Measurements from ENCODE around the gene SH2D1B. TPM values are rescaled to one million over a fixed set of nuclear protein-coding genes. Genes with fewer than 3 reads are reported as not detected.
A peak's percentile ranks its signal among the peaks of the same experiment; 100 is the strongest.

The SH2D1B gene
- total RNA-seq, 1 experiment from 2014 or later, result not detected

GRCh38 chr1:162349635-162350330 is 62.2 kb downstream of the SH2D1B start:
- Mint-ChIP-seq H3K4me3 (ENCODE audit: low read depth, unreplicated experiment) (peak overlapping the region; percentile 7), H3K27ac (ENCODE audit: unreplicated experiment) (peak overlapping the region; percentile 45), H3K36me3 (ENCODE audit: insufficient read depth, unreplicated experiment) (peaks cover 5% of the 10 kb centered on the region), H3K9me3 (ENCODE audit: low read depth, unreplicated experiment) (no peaks in the 10 kb centered on the region), H3K4me1 (ENCODE audit: low read depth, unreplicated experiment) (peaks cover 51% of the 10 kb centered on the region), H3K27me3 (ENCODE audit: unreplicated experiment) (no peaks in the 10 kb centered on the region)
- CTCF ChIA-PET, result interaction anchor here (0.7 to 1.0 kb wide), 2 partner anchors 31 to 294 kb away, joined by 3 read pairs; partner anchors contain the start of gene C1orf226
- DNase-seq, result peak; percentile 17
- no TSS peak for BruUV-seq (replicated peaks)
- intact Hi-C loops (cut with micrococcal nuclease; ENCODE audit: unreplicated experiment), result loop anchor here (5.0 to 10.0 kb wide), 2 partner anchors 62 to 155 kb away; no protein-coding TSS in a partner anchor
- no peak for TF ChIP-seq CTCF (IDR thresholded peaks at IDR 0.05; ENCODE audit: unreplicated experiment)

- no peaks in the 10 kb centered on the region for H3K27me3 Mint-ChIP-seq (ENCODE audit: unreplicated experiment)
- peaks cover 51% of the 10 kb centered on the region for H3K4me1 Mint-ChIP-seq (ENCODE audit: low read depth, unreplicated experiment)
- BruUV-seq (replicated peaks), result no TSS peak
- CTCF ChIA-PET, result interaction anchor here (0.7 to 1.4 kb wide), 3 partner anchors 9 to 43 kb away, joined by 4 read pairs; no protein-coding TSS in a partner anchor
- no peak for TF ChIP-seq CTCF (IDR thresholded peaks at IDR 0.05; ENCODE audit: unreplicated experiment)
- no peak overlapping the region for H3K27ac Mint-ChIP-seq (ENCODE audit: unreplicated experiment)
- no peak overlapping the region for H3K4me3 Mint-ChIP-seq (ENCODE audit: low read depth, unreplicated experiment)
- intact Hi-C loops (cut with micrococcal nuclease; ENCODE audit: unreplicated experiment), result loop anchor here (2.0 to 5.0 kb wide), 2 partner anchors 60 to 290 kb away; no protein-coding TSS in a partner anchor
- DNase-seq, result peak; percentile 13
- H3K36me3 Mint-ChIP-seq (ENCODE audit: insufficient read depth, unreplicated experiment), result no peaks in the 10 kb centered on the region
- no peaks in the 10 kb centered on the region for H3K9me3 Mint-ChIP-seq (ENCODE audit: low read depth, unreplicated experiment)
These were observed 64.7 kb downstream of the SH2D1B start for GRCh38 chr1:162347281-162347680.

Other genes with a start within 250 kb of the SH2D1B start
- not detected in 2 replicates for gene SPATA46, start 35.3 kb downstream of the SH2D1B start, total RNA-seq (2022)
- 10.5 and 14.1 TPM in 2 replicates for gene C1orf226, start 30.4 kb downstream of the SH2D1B start, total RNA-seq (2022)
- 87.8 and 98.1 TPM in 2 replicates for gene UHMK1, start 85.7 kb upstream of the SH2D1B start, total RNA-seq (2022)
- 40.8 and 47.2 TPM in 2 replicates for gene UAP1, start 149.6 kb upstream of the SH2D1B start, total RNA-seq (2022)
- 0.34 and 0.80 TPM in 2 replicates for gene DDR2, start 220.3 kb upstream of the SH2D1B start, total RNA-seq (2022)

All from Calu3 (cell line).